Measurements from ENCODE around the gene PLAA.

GRCh38 chr9:26995810-26996209, 48.8 kb upstream of the PLAA start:
- TF ChIP-seq CTCF (IDR thresholded peaks at IDR 0.05 in 2 of 3, conservative IDR thresholded peaks at IDR 0.05 in 1 of 3; ENCODE audit: borderline replicate concordance in 1 of 3, insufficient read depth in 1 of 3, low read depth in 2 of 3, low read length in 2 of 3) (no peak), REST (IDR thresholded peaks at IDR 0.05; ENCODE audit: low read depth) (no peak), RAD21 (IDR thresholded peaks at IDR 0.05; ENCODE audit: low read depth) (no peak), YY1 (IDR thresholded peaks at IDR 0.05; ENCODE audit: extremely low read depth, insufficient replicate concordance, low read depth, low read length) (no peak), EZH2phosphoT487 (IDR thresholded peaks at IDR 0.05; ENCODE audit: borderline replicate concordance) (no peak)

Measured in HCT116 (cell line).